Stimulated activated memory B cell treated with anti-CD40 and anti-IgM and Interleukin-4, amounts not matched to agents 10 μg/mL and 1 μg/mL and 100 μg/mL, for 72 hours (primary cell): ENCODE results near the gene PIGO.

Experiments used
- ATAC-seq: fragments of 150-1000 bp; cut with Tn5 transposase; 2 replicates; pipeline ENCODE4 v1.10.0; 2021
- H3K27ac Mint-ChIP-seq: one replicate; pipeline ENCODE4 v1.8.0; 2022; ENCODE audit warnings: mild to moderate bottlenecking, mixed read lengths
- H3K27me3 Mint-ChIP-seq: one replicate; pipeline ENCODE4 v1.8.0; 2022; ENCODE audit warnings: mixed read lengths
- H3K36me3 Mint-ChIP-seq: one replicate; pipeline ENCODE4 v1.8.0; 2022; ENCODE audit warnings: mixed read lengths
- H3K4me1 Mint-ChIP-seq: one replicate; pipeline ENCODE4 v1.8.0; 2022; ENCODE audit warnings: mixed read lengths
- H3K4me3 Mint-ChIP-seq: one replicate; pipeline ENCODE4 v1.8.0; 2022; ENCODE audit warnings: mild to moderate bottlenecking, moderate library complexity, mixed read lengths
- H3K9me3 Mint-ChIP-seq: one replicate; pipeline ENCODE4 v1.8.0; 2022; ENCODE audit warnings: mixed read lengths

Gene PIGO

DNA sequence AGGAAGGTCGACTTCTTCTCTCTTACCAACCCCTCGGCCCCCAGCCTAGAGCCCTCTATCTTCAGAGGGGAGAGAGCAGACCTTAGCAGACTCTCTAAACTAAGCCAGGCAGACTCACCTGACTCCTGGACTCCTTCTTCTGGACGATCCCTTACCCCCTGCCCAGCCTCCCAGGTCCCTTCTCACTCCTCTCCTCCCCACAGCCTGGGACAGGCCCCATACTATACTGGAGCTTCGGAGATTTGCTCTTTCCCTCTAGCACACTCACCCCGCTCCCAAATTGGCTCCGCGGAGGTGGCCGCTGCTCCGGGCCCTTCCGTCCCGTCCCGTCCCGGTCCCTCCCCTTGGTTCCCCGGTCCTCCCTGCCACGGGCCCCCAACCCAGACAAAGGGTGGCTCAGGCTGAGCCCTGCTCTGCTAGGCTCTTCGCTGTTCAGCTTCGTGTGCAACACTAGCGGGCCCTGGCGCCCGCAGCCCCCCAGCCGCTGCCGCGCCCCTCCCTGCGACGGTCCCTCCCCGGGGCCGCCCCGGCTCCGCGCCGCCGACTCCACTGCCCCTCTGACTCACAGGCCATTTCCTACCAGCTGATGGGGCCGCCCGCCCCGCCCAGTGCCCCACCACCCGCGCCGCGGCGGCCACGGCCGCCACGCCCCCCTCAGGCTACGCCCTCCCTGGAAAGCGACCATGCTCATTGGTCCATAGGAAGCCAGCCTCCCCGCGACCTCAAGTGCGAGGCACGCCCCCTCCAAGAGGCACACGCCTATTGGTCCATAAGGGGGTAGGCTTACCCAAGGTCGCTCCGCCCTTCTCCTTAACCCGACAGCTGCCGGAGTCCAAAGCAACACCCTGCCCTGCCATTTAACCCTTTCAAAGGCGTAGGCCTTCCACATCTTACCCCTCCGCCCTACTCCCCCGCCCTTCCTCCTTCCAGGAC lies 14.9 kb upstream of the PIGO start:
- Mint-ChIP-seq H3K27me3 (no peaks in the 10 kb centered on the region), H3K9me3 (no peaks in the 10 kb centered on the region), H3K36me3 (peaks cover 1% of the 10 kb centered on the region), H3K27ac (peak overlapping the region; percentile 88), H3K4me1 (peaks cover 57% of the 10 kb centered on the region), H3K4me3 (peak overlapping the region; percentile 76)
- ATAC-seq = peak; percentile 89

- peaks cover 10% of the 10 kb centered on the region for H3K36me3 Mint-ChIP-seq
- H3K4me1 Mint-ChIP-seq = peaks cover 48% of the 10 kb centered on the region
- H3K4me3 Mint-ChIP-seq = no peak overlapping the region
- H3K27me3 Mint-ChIP-seq = no peaks in the 10 kb centered on the region
- H3K9me3 Mint-ChIP-seq = no peaks in the 10 kb centered on the region
- peak overlapping the region; percentile 88 for H3K27ac Mint-ChIP-seq
- ATAC-seq = no peak
Measured at GRCh38 chr9:35110327-35110761, 14.0 kb upstream of the PIGO start.

DNA sequence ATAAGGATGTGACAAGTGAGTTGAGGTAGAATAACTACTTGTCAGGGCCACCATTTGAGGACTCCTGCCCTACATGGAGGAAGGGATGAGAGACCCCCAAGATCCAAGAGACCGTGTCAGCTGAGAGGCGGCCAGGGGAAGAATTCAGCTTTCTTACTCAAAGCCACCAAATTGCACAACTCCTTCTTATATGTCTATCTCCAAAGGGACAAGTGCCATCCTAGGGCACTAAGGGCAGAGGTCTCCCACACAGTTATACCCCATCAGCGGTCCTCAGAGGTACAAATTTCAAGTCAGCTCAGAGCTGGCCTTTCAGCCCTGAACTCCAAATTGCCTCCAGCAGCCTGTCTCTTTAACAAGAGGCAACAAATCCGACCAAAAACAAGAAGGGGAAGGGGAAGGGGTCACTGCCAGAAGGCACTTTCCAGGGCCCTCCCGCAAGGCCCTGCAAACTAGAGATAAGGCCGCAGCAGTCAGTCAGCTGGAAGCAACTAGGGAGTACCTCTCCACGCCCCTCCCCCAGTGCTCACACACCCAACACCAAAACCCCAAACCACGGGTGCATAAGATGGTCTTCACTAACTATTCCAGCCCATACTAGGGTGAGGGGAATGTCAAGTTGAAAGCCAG lies 12.7 kb upstream of the PIGO start:
- Mint-ChIP-seq H3K4me3 (no peak overlapping the region), H3K27ac (no peak overlapping the region), H3K9me3 (no peaks in the 10 kb centered on the region), H3K27me3 (no peaks in the 10 kb centered on the region), H3K36me3 (peaks cover 16% of the 10 kb centered on the region), H3K4me1 (peaks cover 35% of the 10 kb centered on the region)
- ATAC-seq = no peak

DNA sequence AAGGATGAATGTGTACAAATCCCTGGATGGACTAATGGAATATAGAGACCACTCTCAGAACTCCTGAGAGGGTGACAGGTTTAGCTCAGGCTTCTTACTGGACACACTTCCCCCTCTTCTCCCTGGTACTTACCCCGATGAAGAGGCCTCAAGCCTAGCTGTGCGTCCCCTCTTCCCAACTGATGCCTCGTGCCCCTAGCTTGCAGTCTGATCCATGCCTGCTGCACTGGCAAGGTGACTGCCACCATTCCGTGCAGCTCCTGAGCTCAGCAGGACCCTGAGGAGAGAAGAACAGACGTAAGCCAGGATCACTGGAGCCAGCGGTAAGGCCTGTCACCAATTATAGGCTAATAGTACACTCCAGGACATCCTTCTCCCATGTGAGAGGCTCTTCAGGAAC lies 12.1 kb upstream of the PIGO start:
- H3K9me3 Mint-ChIP-seq = no peaks in the 10 kb centered on the region
- H3K27ac Mint-ChIP-seq = no peak overlapping the region
- ATAC-seq = no peak
- H3K4me3 Mint-ChIP-seq = no peak overlapping the region
- peaks cover 16% of the 10 kb centered on the region for H3K36me3 Mint-ChIP-seq
- peaks cover 34% of the 10 kb centered on the region for H3K4me1 Mint-ChIP-seq
- no peaks in the 10 kb centered on the region for H3K27me3 Mint-ChIP-seq

DNA sequence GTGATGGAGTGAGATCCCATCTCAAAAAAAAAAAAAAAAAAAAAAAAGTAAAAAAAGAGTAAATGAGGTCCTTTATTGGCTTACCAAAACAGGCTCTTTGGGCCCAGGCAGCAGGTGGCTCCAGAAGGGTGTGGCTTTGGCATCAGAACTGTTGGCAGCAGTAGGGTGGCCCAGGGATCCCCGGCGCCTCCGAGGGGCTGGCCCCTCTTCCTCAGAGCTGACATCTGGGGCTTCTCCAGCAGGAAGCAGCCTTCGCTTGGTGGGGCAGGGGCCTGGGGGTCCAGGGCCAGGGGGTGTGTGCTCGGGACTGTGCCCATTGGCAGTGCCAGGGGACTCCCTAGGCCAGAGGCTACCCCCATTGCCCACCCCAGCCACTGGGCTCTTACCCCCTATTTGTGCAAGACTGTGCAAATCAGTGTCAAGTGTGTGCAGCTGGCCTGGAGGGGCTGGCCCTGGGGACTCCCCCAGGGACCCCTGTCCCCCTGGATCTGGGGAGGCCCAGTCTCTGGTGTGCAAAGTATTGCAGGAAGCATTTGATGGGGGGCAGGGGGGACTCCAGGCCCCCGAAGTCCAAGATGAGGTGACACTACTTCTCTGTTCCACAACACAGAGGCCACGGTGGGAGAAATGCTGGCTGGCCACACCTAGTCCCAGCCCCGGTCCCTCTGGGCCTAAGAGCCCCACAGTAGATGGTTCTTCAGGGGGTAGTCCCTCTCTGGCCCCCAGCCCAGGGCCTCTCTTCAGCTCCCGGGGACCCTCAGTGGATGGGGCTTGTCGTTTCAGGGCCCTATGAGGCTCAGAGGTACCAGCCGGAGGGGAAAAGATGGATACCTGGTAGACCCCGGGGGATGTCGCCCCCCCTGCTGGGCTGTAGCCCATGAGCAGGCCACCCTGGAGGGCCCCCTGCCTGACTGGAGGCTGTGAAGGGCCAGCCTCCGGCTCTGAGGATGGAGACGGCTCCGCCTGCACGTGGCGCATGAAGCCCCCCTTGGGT lies 11.2 kb upstream of the PIGO start:
- no peaks in the 10 kb centered on the region for H3K27me3 Mint-ChIP-seq
- no peak overlapping the region for H3K4me3 Mint-ChIP-seq
- H3K36me3 Mint-ChIP-seq = peaks cover 16% of the 10 kb centered on the region
- no peaks in the 10 kb centered on the region for H3K9me3 Mint-ChIP-seq
- peaks cover 37% of the 10 kb centered on the region for H3K4me1 Mint-ChIP-seq
- H3K27ac Mint-ChIP-seq = no peak overlapping the region
- no peak for ATAC-seq

- no peak for ATAC-seq
- no peak overlapping the region for H3K27ac Mint-ChIP-seq
- H3K4me1 Mint-ChIP-seq = peaks cover 39% of the 10 kb centered on the region
Measured at GRCh38 chr9:35106343-35106730, 9.9 kb upstream of the PIGO start.

GRCh38 chr9:35105571-35106342 lies 9.4 kb upstream of the PIGO start:
- ATAC-seq = no peak
- H3K9me3 Mint-ChIP-seq = no peaks in the 10 kb centered on the region
- peaks cover 23% of the 10 kb centered on the region for H3K36me3 Mint-ChIP-seq
- no peak overlapping the region for H3K4me3 Mint-ChIP-seq
- no peak overlapping the region for H3K27ac Mint-ChIP-seq
- H3K27me3 Mint-ChIP-seq = no peaks in the 10 kb centered on the region
- H3K4me1 Mint-ChIP-seq = peaks cover 39% of the 10 kb centered on the region

More at GRCh38 chr9:35106343-35106730, 9.9 kb upstream of the PIGO start:
- Mint-ChIP-seq H3K4me3 (no peak overlapping the region), H3K27me3 (no peaks in the 10 kb centered on the region), H3K36me3 (peaks cover 17% of the 10 kb centered on the region), H3K9me3 (no peaks in the 10 kb centered on the region)

- Mint-ChIP-seq H3K27ac (no peak overlapping the region), H3K4me1 (peaks cover 39% of the 10 kb centered on the region), H3K36me3 (peaks cover 28% of the 10 kb centered on the region), H3K9me3 (no peaks in the 10 kb centered on the region), H3K4me3 (no peak overlapping the region), H3K27me3 (no peaks in the 10 kb centered on the region)
- no peak for ATAC-seq
Measured at GRCh38 chr9:35105126-35105525, 8.7 kb upstream of the PIGO start.

GRCh38 chr9:35104586-35104985 lies 8.2 kb upstream of the PIGO start:
- H3K4me1 Mint-ChIP-seq = peaks cover 38% of the 10 kb centered on the region
- peaks cover 34% of the 10 kb centered on the region for H3K36me3 Mint-ChIP-seq
- no peaks in the 10 kb centered on the region for H3K9me3 Mint-ChIP-seq
- H3K27ac Mint-ChIP-seq = peak overlapping the region; percentile 91
- H3K27me3 Mint-ChIP-seq = no peaks in the 10 kb centered on the region
- no peak overlapping the region for H3K4me3 Mint-ChIP-seq
- no peak for ATAC-seq

DNA sequence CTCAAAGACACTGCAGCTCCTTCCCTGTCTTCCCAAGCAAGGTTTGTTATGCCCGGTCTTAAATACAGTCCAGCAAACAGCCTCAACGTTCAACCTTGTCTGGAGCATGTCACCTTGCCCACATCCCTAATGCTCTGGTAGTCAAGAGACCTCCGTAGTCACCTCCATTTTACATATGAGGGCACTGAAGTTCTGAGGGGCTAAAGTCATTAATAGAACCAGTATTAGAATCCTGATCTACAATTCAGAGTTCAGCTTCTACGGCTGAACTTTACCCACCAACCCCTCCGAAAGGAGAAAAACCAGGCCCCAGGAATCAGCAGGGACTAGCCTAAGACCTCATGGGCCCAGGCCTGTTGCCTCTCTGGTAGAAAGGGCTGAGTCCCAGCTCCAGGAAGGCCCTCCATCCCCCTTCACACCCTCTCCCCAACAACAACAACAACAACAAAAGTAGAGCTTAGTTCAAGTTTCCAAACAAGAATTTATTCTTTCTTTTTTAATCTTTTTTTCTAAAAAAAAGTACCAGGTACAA lies 7.3 kb upstream of the PIGO start:
- no peaks in the 10 kb centered on the region for H3K9me3 Mint-ChIP-seq
- peaks cover 42% of the 10 kb centered on the region for H3K36me3 Mint-ChIP-seq
- no peak for ATAC-seq
- H3K4me1 Mint-ChIP-seq = peaks cover 35% of the 10 kb centered on the region
- H3K4me3 Mint-ChIP-seq = peak overlapping the region; percentile 82
- H3K27ac Mint-ChIP-seq = peak overlapping the region; percentile 91
- H3K27me3 Mint-ChIP-seq = no peaks in the 10 kb centered on the region

DNA sequence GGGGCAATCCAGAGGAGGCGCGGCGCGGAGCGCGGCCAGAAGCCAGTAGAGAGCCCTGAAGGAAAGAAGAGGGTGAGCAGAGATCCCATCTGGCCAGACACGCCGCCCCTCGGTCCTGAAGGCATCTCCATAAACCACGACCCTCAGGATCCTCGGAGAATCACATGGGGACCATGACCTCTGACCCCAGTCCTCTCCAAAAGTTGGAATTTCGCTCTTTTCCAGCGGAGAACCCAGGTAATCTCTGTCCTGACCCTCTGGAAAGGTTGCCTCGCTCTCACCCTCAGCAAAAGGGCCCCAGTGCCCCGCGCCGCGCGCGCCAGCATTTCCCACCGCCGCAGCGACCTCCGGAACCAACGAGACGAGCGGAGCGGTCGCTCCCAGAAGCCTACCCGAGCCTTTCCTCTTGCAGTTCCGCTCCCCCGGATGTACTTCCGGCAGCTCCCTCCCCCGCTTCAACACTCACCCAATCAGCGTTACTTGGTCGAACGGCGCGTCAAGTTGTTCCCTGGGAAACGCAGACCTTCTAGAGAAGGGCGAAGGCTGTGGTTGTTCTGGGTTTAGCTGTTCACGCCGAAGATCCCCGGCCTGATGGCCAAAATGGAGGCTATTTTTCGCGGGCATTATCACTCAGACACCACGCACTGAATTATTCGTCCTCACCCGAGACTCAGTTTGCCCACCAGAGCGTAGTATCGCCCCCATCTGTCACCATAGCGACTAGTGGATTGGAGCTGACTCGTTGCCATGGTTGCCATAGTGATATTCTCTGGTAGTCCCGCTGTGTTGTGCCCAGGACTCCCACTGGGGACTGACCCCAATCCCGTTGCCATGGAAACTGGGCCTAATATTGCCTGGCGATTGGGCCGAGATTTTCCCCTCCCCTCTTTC lies 6.6 kb upstream of the PIGO start, which contains the start of gene STOML2:
Gene STOML2 (minus strand): TSS at position 363 of the 891 bp plus-strand sequence. CDS start 37 bp downstream, at position 326.
- Mint-ChIP-seq H3K36me3 (peaks cover 44% of the 10 kb centered on the region), H3K27ac (peak within 1 kb of the TSS; percentile 91)
- ATAC-seq = peak; percentile 99

GRCh38 chr9:35102465-35102768 lies 6.0 kb upstream of the PIGO start:
- Mint-ChIP-seq H3K27ac (peak overlapping the region; percentile 91), H3K4me3 (peak overlapping the region; percentile 82), H3K27me3 (no peaks in the 10 kb centered on the region), H3K4me1 (peaks cover 42% of the 10 kb centered on the region), H3K9me3 (no peaks in the 10 kb centered on the region), H3K36me3 (peaks cover 44% of the 10 kb centered on the region)
- no peak for ATAC-seq

More for the DNA sequence above, 6.6 kb upstream of the PIGO start, which contains the start of gene STOML2:
- no peaks in the 10 kb centered on the region for H3K9me3 Mint-ChIP-seq
- H3K27me3 Mint-ChIP-seq = no peaks in the 10 kb centered on the region
- peak within 1 kb of the TSS; percentile 82 for H3K4me3 Mint-ChIP-seq
- peaks cover 36% of the 10 kb centered on the region for H3K4me1 Mint-ChIP-seq

DNA sequence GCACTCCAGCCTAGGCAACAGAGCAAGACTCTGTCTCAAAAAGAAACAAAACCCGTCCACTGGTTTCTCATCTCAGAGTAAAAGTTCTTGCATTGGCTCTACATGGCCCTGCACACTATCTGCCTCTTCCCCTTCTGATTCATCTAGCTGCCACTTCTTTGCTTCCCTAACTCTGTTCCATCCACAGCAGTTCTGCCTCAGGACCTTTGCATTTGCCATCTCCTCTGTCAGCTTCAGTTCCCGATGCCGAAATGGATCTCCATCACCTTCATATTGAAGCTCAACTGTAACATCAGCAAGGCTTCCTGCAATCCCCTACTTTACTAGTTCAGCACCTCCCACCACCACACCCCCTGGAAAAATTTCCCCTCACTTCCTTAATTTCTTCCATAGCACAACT lies 1.2 kb upstream of the PIGO start:
- peaks cover 65% of the 10 kb centered on the region for H3K4me1 Mint-ChIP-seq
- no peaks in the 10 kb centered on the region for H3K27me3 Mint-ChIP-seq
- H3K36me3 Mint-ChIP-seq = peaks cover 44% of the 10 kb centered on the region
- H3K27ac Mint-ChIP-seq = no peak overlapping the region
- no peak for ATAC-seq
- H3K4me3 Mint-ChIP-seq = no peak overlapping the region
- no peaks in the 10 kb centered on the region for H3K9me3 Mint-ChIP-seq
